NCI-H1092 (cell line): ENCODE data around the gene SEC14L1.
"Not testable (repeated sequence)": the region's sequence is repeated elsewhere in the genome, so short reads cannot be mapped to it uniquely, and the experiment has no call there.

Source experiments
- DNase-seq: peaks from one replicate; lab custom pipeline; 2025; lab: John Stamatoyannopoulos, UW

SEC14L1 gene

GRCh38 chr17:77141846-77142449 lies 1.2 kb downstream of the SEC14L1 start:
- no peak for DNase-seq

- DNase-seq, result no peak
Observed at GRCh38 chr17:77142689-77143088, 1.9 kb downstream of the SEC14L1 start.

GRCh38 chr17:77143306-77143705 lies 2.5 kb downstream of the SEC14L1 start:
- DNase-seq, result no peak

GRCh38 chr17:77144227-77144626 lies 3.5 kb downstream of the SEC14L1 start:
- DNase-seq, result no peak

- no peak for DNase-seq
Observed at GRCh38 chr17:77145224-77145611, 4.4 kb downstream of the SEC14L1 start.

- no peak for DNase-seq
Observed at GRCh38 chr17:77145612-77146245, 5.0 kb downstream of the SEC14L1 start.

- no peak for DNase-seq
Observed at GRCh38 chr17:77146246-77146632, 5.5 kb downstream of the SEC14L1 start.

- DNase-seq, result no peak
Observed at GRCh38 chr17:77146882-77147281, 6.1 kb downstream of the SEC14L1 start.

- no peak for DNase-seq
Observed at GRCh38 chr17:77147357-77147801, 6.6 kb downstream of the SEC14L1 start.

GRCh38 chr17:77148077-77148939 lies 7.5 kb downstream of the SEC14L1 start:
- no peak for DNase-seq

- DNase-seq, result no peak
Observed at GRCh38 chr17:77148940-77149510, 8.3 kb downstream of the SEC14L1 start.

- no peak for DNase-seq
Observed at GRCh38 chr17:77150196-77150595, 9.4 kb downstream of the SEC14L1 start.

- no peak for DNase-seq
Observed at GRCh38 chr17:77151186-77151585, 10.4 kb downstream of the SEC14L1 start.

- not testable (repeated sequence) for DNase-seq
Observed at GRCh38 chr17:77152056-77152455, 11.3 kb downstream of the SEC14L1 start.

GRCh38 chr17:77153472-77153871 lies 12.7 kb downstream of the SEC14L1 start:
- DNase-seq, result no peak

GRCh38 chr17:77153999-77154586 lies 13.3 kb downstream of the SEC14L1 start:
- DNase-seq, result no peak

- DNase-seq, result no peak
Observed at GRCh38 chr17:77155125-77155524, 14.4 kb downstream of the SEC14L1 start.

GRCh38 chr17:77157766-77158165 lies 17.0 kb downstream of the SEC14L1 start:
- not testable (repeated sequence) for DNase-seq

- DNase-seq, result peak; percentile 26
Observed at GRCh38 chr17:77160091-77160874, 19.5 kb downstream of the SEC14L1 start.

GRCh38 chr17:77160875-77161530 lies 20.2 kb downstream of the SEC14L1 start:
- peak; percentile 59 for DNase-seq

- DNase-seq, result no peak
Observed at GRCh38 chr17:77161953-77162352, 21.2 kb downstream of the SEC14L1 start.
